MCF 10A (cell line): ENCODE data around the gene ASTN2. TPM values are rescaled to one million over a fixed set of nuclear protein-coding genes. Genes with fewer than 3 reads are reported as not detected.

ENCODE experiments used
- BruUV-seq: library from RNA; stranded (reverse); fragments of 400-500 nt; replicated peaks from 2 replicates; lab custom pipeline; 2021; lab: Mats Ljungman, UMichigan
- CTCF ChIA-PET: fragments of 300-600 bp; sonication (Branson Sonifier 250); formaldehyde crosslinking; extraction: SDS; loops from one replicate; lab custom pipeline; 2021; ENCODE audit warnings: antibody characterized with exemption, inconsistent platforms; lab: Yijun Ruan, JAX
- POLR2A ChIA-PET: fragments of 300-600, 350-650 bp; sonication (Branson Sonifier 250); formaldehyde crosslinking; extraction: SDS; loops from one replicate; lab custom pipeline; 2020; ENCODE audit warnings: antibody characterized with exemption, inconsistent platforms; lab: Yijun Ruan, JAX
- DNase-seq: peaks from one replicate; pipeline ENCODE4 v3.0.0-alpha.2; 2018; ENCODE audit not compliant: unreplicated experiment
- H3K27ac Mint-ChIP-seq: one replicate; pipeline ENCODE4 v1.8.0; 2022; ENCODE audit warnings: mild to moderate bottlenecking, low read depth, mixed read lengths; ENCODE audit not compliant: unreplicated experiment
- H3K27me3 Mint-ChIP-seq: one replicate; pipeline ENCODE4 v1.8.0; 2022; ENCODE audit warnings: mixed read lengths; ENCODE audit not compliant: insufficient read depth, unreplicated experiment
- H3K36me3 Mint-ChIP-seq: one replicate; pipeline ENCODE4 v1.8.0; 2022; ENCODE audit warnings: mild to moderate bottlenecking, moderate library complexity, mixed read lengths; ENCODE audit not compliant: insufficient read depth, unreplicated experiment
- H3K4me1 Mint-ChIP-seq: one replicate; pipeline ENCODE4 v1.8.0; 2022; ENCODE audit warnings: mixed read lengths; ENCODE audit not compliant: insufficient read depth, unreplicated experiment
- H3K4me3 Mint-ChIP-seq: one replicate; pipeline ENCODE4 v1.8.0; 2022; ENCODE audit warnings: mild to moderate bottlenecking, moderate library complexity, mixed read lengths; ENCODE audit not compliant: unreplicated experiment
- H3K9me3 Mint-ChIP-seq: one replicate; pipeline ENCODE4 v1.8.0; 2022; ENCODE audit warnings: mixed read lengths; ENCODE audit not compliant: unreplicated experiment
- intact Hi-C: fragments of 100-400 bp; cut with micrococcal nuclease; formaldehyde crosslinking; loops from 2 replicates; pipeline ENCODE4 v1.14.1; 2022
- total RNA-seq: library from RNA; stranded (reverse); gene quantifications from 2 replicates; pipeline ENCODE4 v1.2.3, GENCODE V29; 2022
- TF ChIP-seq, protein P1 (sequence below): fragments of 200-600 bp; IDR thresholded peaks from one replicate; pipeline ENCODE4 v1.8.0; 2022; ENCODE audit warnings: antibody characterized with exemption, mild to moderate bottlenecking; ENCODE audit not compliant: unreplicated experiment

Gene ASTN2
- total RNA-seq, 1 experiment from 2014 or later: 1.8 TPM

DNA sequence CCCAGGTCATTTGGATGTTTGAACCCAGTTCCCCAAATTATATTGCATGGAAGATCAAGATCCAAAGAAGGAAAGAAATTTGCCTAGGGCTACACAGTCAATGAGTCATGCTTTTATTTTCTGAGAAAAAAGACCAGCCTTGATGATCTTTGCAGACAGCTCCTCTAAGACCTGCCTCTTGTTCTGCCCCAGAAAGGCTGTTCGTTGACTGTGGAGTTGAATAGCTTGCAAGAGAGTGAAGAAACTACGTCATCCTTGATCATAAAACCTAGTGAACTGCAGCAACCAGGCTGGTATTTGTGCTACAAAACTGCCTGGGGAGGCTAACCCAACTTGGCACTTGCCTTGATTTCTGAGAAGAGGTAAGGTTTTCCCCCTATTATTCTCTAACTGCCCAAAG, 997.4 kb downstream of the ASTN2 start:
- H3K4me3 Mint-ChIP-seq: no peak overlapping the region
- intact Hi-C loops: no loop called here
- CTCF ChIA-PET: interaction anchor here (0.6 kb wide), 1 partner anchor 418 kb away, joined by 3 read pairs; no protein-coding TSS in a partner anchor
- no peak overlapping the region for H3K27ac Mint-ChIP-seq
- DNase-seq: peak; percentile 1
- peaks cover 9% of the 10 kb centered on the region for H3K4me1 Mint-ChIP-seq
- H3K27me3 Mint-ChIP-seq: no peaks in the 10 kb centered on the region
- no peaks in the 10 kb centered on the region for H3K9me3 Mint-ChIP-seq
- H3K36me3 Mint-ChIP-seq: peaks cover 6% of the 10 kb centered on the region
- TF ChIP-seq, protein P1, sequence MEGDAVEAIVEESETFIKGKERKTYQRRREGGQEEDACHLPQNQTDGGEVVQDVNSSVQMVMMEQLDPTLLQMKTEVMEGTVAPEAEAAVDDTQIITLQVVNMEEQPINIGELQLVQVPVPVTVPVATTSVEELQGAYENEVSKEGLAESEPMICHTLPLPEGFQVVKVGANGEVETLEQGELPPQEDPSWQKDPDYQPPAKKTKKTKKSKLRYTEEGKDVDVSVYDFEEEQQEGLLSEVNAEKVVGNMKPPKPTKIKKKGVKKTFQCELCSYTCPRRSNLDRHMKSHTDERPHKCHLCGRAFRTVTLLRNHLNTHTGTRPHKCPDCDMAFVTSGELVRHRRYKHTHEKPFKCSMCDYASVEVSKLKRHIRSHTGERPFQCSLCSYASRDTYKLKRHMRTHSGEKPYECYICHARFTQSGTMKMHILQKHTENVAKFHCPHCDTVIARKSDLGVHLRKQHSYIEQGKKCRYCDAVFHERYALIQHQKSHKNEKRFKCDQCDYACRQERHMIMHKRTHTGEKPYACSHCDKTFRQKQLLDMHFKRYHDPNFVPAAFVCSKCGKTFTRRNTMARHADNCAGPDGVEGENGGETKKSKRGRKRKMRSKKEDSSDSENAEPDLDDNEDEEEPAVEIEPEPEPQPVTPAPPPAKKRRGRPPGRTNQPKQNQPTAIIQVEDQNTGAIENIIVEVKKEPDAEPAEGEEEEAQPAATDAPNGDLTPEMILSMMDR: no peak
- no TSS peak for BruUV-seq
- POLR2A ChIA-PET: no interaction called here

DNA sequence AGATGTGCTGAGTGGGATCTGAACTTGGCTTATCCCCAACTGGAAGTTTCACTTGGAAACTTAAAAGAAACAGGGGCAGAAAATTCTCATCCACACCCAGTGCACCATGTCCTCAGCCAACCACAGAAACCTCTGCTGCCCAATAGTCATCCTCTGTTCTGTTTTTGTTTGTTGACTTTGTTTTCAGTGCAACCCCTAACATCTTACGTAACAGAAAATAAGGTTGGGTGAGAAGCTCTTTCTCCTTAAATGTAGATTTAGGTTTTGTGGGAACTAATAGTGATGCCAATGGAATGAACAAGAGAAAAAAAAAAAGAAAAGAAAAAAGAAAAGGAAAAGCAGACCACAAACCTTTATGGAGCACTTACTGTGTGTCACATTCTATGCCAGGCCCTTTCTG, 998.4 kb downstream of the ASTN2 start:
- Mint-ChIP-seq H3K4me1 (peaks cover 7% of the 10 kb centered on the region), H3K36me3 (peaks cover 6% of the 10 kb centered on the region), H3K4me3 (no peak overlapping the region), H3K9me3 (no peaks in the 10 kb centered on the region), H3K27ac (no peak overlapping the region), H3K27me3 (no peaks in the 10 kb centered on the region)
- peak; percentile 0 for DNase-seq
- CTCF ChIA-PET: interaction anchor here (0.7 kb wide), 1 partner anchor 264 kb away, joined by 3 read pairs; no protein-coding TSS in a partner anchor
- POLR2A ChIA-PET: no interaction called here
- TF ChIP-seq, protein P1: no peak
- no TSS peak for BruUV-seq
- intact Hi-C loops: no loop called here

DNA sequence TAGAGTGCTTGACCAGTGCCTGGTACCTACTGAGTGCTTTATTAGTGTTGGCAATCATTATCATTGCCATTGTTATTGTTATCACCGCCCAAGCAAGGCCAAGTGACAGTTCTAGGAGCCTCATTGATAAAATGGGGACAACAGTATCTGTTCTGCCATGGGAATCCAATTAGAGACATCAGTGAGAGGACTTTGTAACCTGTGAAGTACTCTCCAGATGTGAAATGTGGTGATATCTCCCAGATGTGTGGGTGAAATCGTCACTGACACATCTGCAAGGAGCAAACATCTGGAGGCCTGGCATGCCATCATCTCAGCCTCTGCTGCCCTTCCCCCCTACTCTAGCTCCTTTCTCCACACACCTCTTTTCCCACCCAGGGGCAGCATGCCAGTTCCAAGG, 1000.5 kb downstream of the ASTN2 start:
- H3K27ac Mint-ChIP-seq: no peak overlapping the region
- ChIA-PET POLR2A (no interaction called here), CTCF (interaction anchor here (0.6 kb wide), 1 partner anchor 15 kb away, joined by 3 read pairs; no protein-coding TSS in a partner anchor)
- intact Hi-C loops: no loop called here
- no peaks in the 10 kb centered on the region for H3K9me3 Mint-ChIP-seq
- BruUV-seq: no TSS peak
- TF ChIP-seq, protein P1: no peak
- no peaks in the 10 kb centered on the region for H3K4me1 Mint-ChIP-seq
- peaks cover under 1% of the 10 kb centered on the region for H3K36me3 Mint-ChIP-seq
- DNase-seq: no peak
- H3K27me3 Mint-ChIP-seq: no peaks in the 10 kb centered on the region
- no peak overlapping the region for H3K4me3 Mint-ChIP-seq

DNA sequence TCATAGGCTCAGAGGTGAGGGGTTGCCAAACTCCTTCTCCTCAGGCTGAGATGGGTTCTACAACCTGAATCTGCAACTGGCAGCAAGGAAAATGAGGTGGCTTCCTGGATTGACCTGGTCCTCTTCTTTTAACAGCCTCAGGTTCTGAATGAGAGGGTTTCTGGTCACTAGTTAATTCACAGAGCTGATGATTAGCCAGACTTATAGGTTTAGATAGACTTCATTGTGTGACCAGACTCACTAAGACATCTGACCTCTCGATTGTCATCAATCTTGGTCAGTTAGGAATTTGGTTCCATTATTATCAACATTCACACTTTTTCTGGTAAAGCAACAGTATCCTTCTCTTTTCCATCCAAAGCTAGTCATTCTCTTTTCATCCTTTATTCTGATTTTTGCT, 1003.4 kb downstream of the ASTN2 start:
- ChIA-PET POLR2A (interaction anchor here (0.6 kb wide), 1 partner anchor 1438 kb away, joined by 3 read pairs; no protein-coding TSS in a partner anchor), CTCF (no interaction called here)
- no peak overlapping the region for H3K27ac Mint-ChIP-seq
- H3K4me3 Mint-ChIP-seq: no peak overlapping the region
- H3K9me3 Mint-ChIP-seq: no peaks in the 10 kb centered on the region
- TF ChIP-seq, protein P1: no peak
- no peak for DNase-seq
- intact Hi-C loops: no loop called here
- H3K4me1 Mint-ChIP-seq: no peaks in the 10 kb centered on the region
- no peaks in the 10 kb centered on the region for H3K36me3 Mint-ChIP-seq
- BruUV-seq: no TSS peak
- no peaks in the 10 kb centered on the region for H3K27me3 Mint-ChIP-seq
